ENCODE measurements around the gene CHN2.

Gene CHN2

DNA sequence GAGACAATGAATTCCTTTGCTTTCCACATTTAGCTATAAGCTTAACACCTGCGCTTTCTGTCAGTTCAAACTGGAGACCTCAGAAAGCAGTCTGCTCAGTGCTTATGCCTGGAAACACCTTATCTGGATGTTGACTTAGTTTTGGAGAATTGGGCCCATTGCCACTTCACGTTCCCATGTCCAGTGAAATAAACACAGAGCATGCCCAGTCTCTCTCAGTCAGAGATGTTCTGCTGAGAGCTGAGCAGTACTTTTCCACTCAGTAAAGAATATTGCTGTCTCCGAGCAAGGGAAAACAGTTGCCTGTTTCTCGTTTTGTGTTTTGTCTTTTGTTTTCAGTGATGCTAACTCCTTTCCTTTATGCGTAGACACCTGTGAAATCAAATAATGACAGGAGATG lies 285.9 kb downstream of the CHN2 start:
- no peak for DNase-seq

DNA sequence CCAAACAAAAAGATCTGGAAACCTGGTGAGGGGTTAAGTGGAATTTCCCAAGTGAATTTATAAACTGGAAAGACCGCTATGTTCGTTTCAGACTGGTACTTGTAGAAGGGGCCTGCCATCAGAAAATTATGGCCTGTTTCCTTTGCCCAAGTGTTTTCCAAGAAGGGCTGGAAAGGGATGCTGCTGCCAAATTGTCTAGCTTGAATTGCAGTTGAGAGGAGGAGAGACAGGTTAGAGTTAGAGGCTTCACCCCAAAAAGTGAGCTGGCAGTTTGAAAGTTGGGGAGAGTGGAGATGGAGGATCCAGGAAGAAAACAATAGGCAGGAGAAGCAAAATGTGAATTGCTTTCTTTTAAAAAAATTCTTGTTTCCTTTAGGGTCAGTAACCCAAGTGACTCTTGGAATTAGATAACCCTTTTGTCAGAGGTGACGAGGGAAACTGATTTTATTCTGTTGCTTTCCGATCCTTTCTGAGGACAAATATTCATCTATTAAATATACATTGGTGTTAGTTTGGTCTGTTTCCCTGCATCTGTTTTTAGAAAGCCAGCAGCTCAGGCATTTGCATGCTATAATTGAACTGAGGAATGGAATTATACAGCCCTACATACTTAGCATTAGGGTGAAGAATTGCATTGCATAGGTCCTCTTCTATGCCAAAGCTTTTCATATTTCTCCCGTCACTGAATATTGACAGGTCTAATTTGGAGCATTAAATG lies 286.5 kb downstream of the CHN2 start:
- no peak for DNase-seq

DNA sequence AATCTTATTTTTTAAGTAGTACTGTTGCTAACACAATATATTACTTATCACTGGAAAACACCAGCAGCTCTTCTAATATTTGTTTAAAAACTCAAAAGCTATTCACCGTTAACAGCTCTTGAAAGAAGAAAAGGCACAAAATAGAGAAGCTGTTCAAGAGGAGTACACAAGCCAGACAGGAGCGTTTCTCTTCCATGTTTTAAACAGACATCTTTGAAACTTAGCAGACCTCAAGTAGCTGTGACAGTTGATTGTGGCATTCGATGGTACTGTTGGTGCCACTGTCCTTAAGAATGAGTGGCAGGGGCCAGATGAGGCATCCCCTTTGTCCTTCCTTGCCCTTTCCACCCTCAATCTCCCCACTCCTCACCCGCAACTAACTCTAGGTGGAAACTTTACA lies 287.5 kb downstream of the CHN2 start:
- DNase-seq = no peak

DNA sequence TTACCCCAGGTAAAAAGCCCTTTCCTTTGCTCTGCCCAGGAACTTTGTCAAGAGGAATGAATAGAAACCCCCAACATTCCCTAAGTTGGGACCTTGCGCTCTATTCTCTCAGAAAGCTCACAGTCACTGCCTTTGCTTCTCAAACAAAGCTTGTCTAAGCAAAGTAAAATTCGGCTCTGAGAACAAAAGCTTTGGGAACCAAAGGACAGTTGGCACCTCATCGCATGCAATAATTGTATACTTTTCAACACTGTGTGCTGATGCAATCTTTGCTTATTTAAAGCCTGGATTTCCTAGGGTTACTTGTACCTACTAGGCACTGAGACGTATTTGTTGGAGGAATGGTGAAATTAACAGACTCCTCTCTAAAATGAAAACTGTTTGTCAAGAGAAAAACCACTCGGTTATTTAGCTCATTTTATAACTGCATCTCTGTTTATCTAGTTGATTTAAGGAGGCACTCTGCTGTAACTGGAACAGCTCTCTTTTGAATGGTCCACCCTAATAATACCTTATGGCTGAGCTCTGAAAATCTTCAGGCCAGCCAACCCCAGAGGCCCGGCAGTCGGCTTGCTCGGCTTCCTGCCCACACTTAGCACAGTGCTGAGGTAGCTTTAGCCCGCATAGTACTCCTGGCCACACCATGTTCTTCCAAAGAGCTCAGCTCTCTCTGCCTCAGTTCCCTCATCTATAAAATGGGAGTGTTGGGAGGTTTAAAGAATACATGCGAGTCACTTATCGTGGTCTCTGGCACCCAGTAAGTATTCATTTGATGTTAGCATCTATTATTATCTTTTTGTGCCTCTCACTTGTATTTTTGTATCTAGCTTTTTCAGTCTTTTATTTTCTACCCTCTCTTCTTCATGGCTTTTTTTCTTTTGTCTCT lies 288.9 kb downstream of the CHN2 start:
- no peak for DNase-seq

DNA sequence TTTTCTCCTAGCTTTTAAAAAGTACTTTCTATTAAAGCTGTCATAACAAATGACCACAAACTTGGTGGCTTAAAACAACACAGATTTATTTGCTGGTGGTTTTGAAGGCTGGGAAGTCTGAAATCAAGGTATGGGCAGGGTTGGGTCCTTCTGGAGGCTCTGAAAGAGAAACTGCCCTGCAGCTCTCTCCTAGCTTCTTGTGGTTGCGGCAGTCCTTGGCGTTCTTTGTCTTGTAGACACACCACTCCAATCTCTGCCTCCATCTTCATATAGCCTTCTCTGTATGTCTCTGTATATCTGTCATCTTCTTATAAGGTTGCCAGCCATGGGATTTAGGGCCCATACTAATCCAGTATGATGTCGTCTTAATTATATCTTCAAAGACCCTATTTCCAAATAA lies 289.7 kb downstream of the CHN2 start:
- no peak for DNase-seq

DNA sequence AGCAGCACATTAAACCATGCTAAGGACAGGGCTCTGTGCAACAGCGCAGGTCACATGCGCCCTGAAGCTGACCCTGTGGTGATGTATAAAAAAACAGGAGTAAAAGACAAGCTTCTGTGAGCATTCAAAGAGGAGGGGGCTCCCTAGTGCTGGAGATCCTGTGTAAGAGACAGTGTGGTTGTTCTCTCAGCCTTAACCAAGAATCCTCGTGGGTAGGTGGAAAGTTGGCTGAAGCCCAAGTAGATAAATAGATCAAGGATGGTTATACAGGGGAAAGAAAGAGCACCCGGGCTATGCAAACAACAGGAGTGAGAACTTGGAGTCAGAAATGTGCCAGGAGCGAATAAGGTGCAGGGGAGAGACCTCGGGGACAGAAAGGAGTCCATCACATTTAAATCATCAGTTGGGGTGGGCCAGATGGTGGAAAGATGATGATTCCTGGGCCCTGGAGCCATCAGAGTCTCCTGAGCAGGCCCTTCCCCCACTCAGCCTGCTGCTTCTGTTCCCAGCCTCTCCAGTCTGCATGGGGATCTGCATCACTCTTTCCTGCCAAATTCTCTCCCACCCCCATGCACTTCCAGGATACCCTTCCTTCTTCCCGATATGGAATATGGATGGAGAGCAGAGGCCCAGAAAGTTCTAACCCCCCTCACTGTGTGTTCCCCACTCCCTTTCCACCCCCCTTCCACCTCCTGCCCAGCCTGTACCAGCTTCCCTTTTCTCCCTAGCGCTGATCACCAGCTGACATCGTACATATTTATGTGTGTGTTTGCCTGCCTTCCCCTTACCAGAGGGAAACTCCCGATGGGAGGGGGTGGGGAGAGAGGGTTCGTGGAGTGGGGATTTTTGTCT lies 291.0 kb downstream of the CHN2 start:
- no peak for DNase-seq

DNA sequence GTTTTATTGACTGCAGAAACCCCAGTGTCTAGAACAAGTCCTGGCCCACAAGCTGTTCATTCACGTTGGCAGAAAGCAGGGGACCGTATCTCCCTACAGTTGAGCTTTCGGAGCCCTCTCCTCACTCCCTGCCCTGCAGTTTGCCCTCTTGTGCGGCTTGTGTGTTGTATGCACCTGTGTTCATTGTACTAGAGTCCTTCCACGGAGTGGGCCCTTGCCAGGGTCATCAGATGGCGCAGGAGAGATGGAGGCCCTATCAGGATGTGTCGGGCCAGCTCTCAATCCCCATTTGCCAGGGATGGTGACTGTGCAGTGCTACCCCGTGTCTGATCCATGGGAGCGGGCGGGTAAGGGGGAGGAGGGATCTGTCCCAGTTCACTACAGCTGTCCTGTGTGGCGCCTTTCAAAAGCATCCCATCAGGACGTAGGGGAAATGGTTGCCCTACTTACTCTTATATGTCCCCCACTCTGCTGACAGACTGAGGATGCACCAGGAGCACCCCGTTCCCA lies 291.7 kb downstream of the CHN2 start:
- DNase-seq = no peak

DNA sequence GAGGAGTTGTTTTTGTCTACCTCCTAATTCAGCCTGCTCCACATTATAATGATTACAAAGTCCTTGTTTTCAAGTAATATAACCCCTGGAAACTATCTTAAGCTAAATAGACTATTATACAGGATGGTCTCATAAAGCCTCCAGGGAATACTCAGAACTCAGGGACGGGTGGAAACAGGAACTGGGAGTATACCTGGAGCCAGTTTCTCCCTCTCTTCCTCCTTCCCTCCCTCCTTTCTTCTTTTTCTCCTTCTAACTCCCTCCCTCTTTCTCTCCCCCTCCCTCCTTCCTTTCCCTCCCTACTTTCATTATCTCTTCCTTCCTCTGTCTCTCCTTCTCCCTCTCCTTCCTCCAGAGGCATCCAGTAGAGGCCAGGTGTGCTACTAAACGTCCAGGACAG lies 292.8 kb downstream of the CHN2 start:
- DNase-seq = no peak

DNA sequence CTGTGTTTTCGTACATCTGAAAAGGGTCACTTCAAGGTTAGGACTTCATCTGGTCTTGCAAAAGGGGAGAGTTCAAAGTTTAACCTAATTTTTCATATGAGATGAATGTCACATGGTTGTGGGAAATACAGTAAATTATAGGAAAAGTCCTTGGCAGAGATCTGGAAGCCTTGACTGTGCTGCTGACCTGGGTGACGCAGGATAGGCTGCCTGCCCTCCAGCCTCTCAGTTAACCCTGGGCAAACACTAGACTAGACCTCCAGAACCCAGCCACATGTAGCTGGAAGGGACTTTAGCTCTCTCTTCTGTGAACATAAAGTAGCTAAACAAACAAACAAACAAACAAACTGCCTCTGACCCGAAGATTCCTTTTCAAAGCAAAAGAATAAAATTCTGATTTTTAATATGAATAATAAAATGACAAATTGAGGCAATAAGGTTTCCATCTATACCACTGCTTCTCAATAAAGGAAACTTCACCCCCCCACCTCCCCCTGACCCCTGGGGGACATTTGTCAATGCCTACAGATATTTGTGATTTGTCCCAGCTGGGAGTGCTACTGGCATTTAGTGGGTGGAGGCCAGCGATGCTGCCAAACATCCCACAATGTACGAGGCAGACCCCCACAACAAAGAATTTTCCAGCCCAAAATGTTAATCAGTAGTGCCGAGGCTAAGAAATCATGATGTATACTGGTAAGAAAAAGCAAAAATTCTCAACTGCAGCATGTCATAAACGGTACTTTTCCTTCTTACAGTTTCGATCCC lies 293.8 kb downstream of the CHN2 start:
- DNase-seq = no peak

DNA sequence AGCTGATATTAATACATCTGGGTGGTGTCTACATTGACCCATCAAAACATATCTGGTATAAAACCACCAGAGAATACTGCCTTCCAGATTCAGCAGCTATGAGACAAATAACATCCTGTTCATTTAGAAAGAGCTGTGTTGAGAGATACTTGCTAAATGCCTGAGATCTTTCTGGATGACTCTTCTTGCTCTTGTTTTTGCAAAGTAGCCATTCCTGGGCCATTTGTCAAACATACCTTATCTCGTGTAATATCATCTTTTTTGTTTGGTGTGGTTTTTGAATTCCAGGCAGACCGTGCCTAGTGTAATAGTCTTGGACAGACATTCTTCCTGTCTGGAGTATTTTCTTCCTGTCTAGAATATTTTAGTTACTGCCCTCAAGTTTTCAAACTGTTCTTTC lies 294.4 kb downstream of the CHN2 start:
- no peak for DNase-seq

DNA sequence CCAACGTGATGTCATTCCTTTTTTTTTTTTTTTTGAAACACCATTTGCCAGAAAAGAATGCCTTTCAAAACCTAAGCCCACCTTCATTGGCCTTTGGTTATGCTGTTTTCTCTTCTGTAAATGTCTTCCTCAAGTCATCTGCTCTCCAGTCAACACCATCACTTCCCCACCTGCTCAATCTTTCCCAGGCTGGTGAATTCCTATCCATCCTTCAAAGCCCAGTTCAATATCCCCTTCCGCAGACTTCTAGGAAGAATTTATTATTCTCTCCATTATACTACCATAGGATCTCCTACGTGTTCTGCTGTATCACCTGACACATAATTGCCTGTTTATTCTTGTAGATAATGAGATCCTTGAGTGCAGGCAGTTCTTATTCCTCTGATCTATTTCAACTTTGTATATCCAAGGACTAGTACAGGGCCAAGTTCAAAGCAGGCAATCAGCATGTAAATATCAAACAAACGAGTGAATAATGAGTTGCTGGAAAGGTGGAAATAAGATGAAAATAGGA lies 295.6 kb downstream of the CHN2 start:
- no peak for DNase-seq

DNA sequence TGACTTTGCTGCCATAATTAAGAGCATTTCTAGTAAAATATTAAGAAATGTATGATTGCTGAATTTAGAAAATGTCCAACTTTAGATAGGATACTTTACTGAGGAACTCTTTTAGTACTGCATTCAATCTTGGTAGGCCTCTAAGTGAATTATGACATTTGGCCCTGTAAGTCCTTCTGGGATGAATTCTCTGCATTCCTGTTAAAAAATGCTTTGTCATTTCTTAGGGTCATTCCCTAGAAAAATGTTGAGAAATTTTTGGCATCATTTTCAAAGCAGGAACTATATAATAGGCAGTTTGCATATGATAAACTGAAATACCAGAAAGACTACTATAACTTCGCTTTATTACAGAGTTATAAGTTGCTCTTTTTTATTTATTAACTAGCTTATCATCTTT lies 299.8 kb downstream of the CHN2 start:
- no peak for DNase-seq

DNA sequence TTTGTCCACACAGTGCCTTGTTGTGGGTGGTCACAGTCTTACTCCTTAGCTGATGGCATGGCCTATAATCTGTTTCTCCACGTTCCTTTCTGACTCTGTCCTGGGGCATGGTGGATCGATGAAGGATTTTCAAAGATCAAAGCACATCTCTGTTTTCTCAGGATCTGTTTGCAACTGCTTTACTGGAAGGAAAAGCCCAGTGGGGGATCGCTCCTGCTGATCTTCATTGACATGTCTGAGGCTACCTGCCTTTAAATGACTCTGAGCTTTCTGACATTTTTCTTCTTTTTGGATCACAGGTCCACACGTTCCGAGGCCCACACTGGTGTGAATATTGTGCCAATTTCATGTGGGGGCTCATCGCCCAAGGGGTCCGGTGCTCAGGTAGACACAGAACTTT lies 301.1 kb downstream of the CHN2 start:
- no peak for DNase-seq

DNA sequence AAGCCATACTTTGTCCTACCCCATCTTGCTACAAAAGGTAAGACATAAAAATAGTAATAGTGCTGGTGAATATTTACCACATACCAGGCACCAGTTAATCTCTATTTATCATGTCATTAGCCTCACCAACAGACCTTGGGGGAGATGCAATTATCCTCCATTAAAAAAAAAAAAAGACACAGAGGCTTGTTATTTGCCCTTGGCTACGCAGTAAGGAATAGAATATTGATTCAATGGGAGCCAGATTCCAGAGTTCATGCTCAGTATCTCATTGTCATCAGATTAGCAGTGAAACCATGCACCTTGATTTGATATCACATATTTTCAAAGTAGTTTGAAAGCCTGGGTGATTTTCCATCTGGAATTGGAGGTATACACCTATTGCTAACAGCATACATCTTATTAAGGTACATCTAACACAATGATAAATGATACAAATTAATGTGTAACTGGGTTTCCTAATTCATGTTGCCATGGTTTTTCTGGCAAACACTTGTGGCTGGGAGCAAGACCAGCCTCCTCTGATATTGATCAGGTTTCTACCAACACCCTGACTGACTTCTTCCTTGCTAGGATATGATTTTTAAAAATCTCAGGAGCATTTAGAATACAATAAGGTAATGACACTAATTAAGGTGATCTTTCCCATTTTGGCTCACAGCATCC lies 301.9 kb downstream of the CHN2 start:
- no peak for DNase-seq

DNA sequence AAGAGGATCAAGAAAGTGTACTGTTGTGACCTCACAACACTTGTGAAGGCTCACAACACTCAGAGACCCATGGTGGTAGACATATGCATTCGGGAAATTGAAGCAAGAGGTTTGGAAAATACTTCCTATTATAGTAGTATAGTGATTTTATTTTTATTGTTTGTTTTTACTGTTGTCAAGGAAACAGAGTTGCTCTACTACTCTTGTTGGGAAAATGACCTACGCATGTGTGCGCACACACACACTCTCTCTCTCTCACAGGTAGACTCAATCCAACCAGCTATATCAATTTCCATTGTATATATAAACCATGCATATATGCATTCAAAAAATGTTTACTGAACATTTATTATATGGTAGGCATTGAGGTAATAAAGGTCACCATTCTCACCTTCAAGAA lies 305.4 kb downstream of the CHN2 start:
- DNase-seq = no peak

DNA sequence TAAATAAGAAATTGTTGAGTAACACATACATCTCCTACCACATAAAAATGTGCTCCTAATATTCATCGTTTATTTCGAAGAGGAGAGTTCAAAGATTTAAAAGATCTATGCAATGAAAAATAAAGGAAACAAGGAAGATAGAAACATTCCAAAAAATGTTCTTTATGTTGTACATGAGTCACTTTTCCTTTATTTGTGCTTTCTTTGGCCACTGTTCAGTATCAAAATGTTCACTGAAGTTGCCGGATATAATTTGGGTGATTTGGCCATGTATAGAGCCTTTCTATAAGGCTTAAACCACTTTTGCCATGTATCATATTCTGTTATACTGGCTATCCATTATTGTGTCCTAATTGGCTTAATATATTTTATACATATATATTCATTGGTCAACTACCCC lies 306.1 kb downstream of the CHN2 start:
- DNase-seq = no peak

DNA sequence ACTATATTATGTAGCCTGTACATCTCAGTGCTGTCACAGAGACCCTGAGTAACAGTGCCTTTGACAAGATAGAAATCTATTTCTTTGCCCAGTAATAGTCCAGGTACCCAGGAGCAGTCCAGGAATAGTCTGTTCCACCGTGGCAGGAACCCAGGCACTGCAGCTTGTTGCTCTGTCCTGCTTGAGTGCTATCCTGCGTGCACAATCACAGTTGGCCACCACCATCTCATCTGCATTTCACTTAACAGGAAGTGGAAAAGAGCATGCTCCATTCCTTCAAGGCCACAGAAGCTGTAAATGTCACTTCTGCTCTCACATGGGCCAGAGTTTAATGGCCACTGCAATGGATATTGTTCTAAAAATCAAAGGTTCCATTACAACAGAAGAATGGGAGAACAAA lies 307.6 kb downstream of the CHN2 start:
- no peak for DNase-seq

DNA sequence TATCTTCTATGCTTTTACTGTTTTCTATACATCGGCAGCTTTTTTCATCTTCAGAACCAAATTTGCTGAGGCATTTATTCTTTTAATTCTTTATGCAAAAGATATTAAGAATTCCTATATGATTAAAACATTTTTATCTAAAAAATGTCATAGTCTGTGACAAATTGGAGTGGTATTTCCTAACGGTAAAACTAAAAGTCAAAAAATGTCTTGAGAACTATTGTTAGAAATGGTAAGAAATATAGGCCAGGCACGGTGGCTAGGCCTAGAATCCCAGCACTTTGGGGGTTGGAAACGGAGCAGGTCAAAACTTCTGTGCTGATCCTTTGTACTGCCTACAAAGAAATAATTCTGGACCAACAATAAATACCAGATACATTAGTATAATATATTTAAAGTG lies 311.4 kb downstream of the CHN2 start:
- no peak for DNase-seq

DNA sequence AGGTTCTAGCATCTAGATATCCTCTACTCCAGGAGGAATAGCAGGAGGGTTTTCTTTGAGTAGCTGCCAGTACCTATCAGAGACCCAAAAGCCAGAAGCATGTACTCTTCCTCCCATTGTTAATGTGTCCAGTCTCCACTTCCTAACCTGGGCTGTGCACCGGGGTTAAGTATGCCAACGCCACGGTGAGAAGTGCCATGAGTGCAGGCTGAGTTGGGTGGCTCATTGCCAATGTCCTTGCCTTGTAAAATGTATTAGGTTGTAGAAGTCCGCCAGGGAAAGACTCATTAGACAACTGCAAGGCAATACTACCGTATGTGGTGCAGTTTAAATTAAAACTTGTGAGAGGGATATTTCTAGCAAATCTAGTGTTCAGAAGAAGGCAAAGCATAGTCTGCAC lies 314.0 kb downstream of the CHN2 start:
- DNase-seq = no peak

DNA sequence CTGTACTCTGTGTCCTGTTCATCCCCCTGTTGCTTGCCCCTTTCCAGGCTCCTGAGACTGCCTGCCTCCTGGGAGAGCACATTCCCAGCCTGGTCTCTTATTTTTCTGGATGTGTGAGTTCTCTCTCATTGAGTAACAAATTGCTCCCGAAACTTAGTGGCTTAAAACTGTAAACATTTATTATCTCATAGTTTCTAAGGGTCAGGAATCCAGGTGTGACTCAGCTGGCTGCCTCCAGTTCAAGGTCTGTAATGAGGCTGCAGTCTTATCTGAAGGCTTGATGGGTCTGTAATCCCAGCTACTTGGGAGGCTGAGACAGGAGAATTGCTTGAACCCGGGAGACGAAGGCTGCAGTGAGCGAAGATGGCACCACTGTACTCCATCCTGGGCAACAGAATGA lies 315.5 kb downstream of the CHN2 start:
- no peak for DNase-seq

DNA sequence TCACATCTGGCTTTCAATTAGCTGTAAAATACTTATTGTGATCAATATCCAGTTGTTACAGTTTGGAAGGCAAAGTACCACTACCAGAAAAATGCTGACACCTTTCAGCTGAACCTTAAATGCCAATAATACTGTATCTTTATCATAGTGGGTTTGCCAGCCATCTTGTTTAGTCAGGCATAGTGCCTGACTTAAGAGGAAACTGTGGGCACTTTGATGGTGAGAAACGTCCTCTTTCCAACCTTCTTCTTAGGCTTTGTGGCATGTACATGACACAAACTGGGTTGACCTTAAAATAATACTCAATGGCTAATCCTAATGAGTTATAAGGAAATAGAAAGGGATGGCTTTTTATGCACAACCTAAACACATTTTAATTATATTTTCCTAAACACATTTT lies 316.8 kb downstream of the CHN2 start:
- DNase-seq = no peak

DNA sequence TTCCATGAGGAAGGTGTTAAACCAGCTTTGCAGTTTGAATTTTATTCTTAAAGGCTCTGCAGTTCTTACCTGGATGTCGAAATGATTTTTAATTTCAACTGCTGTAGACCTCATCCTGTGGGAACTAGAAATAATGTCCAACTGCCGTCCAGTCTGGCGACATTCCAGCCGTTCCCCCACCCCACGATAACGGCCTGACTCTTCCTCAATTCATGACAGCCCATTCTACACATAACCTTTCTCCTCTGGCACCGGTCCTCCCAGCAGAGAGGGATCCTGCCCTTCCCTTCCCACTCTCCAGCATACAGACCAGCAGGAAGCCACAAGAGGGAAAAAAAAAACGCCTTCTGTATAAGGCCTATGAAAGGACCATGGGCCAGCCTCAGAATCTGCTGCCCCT lies 317.3 kb downstream of the CHN2 start:
- no peak for DNase-seq
